Retinal pigment epithelial cell (primary cell): ENCODE data around the gene TENM4.

Experiments
- DNase-seq: peaks from one replicate; pipeline ENCODE4 v3.0.0-alpha.2; 2010; ENCODE audit warnings: low read depth
- H3K4me3 ChIP-seq: 2 replicates; pipeline ENCODE4 v1.5.1; 2011; ENCODE audit warnings: mild to moderate bottlenecking, low read length, control low read depth, moderate library complexity
- CTCF ChIP-seq: conservative IDR thresholded peaks from 2 replicates; pipeline ENCODE4 v1.5.1; 2011; ENCODE audit warnings: low read depth, low read length, control low read depth, inconsistent platforms

TENM4 gene

GRCh38 chr11:79092791-79093353 is 348.0 kb downstream of the TENM4 start:
- no peak for TF ChIP-seq CTCF
- peak; percentile 53 for DNase-seq
- no peak overlapping the region for H3K4me3 ChIP-seq

- no peak for TF ChIP-seq CTCF
- DNase-seq = no peak
Observed at GRCh38 chr11:79090191-79090705, 350.6 kb downstream of the TENM4 start.

GRCh38 chr11:79089601-79090000 is 351.2 kb downstream of the TENM4 start:
- TF ChIP-seq CTCF = no peak
- no peak overlapping the region for H3K4me3 ChIP-seq
- no peak for DNase-seq

More at GRCh38 chr11:79090191-79090705, 350.6 kb downstream of the TENM4 start:
- H3K4me3 ChIP-seq = no peak overlapping the region

GRCh38 chr11:79088967-79089366 is 351.9 kb downstream of the TENM4 start:
- no peak for DNase-seq
- TF ChIP-seq CTCF = no peak

GRCh38 chr11:79087961-79088318 is 352.9 kb downstream of the TENM4 start:
- TF ChIP-seq CTCF = no peak
- H3K4me3 ChIP-seq = no peak overlapping the region
- DNase-seq = no peak

More at GRCh38 chr11:79088967-79089366, 351.9 kb downstream of the TENM4 start:
- no peak overlapping the region for H3K4me3 ChIP-seq

- no peak overlapping the region for H3K4me3 ChIP-seq
- DNase-seq = peak; percentile 21
- no peak for TF ChIP-seq CTCF
Observed at GRCh38 chr11:79087238-79087960, 353.4 kb downstream of the TENM4 start.

- H3K4me3 ChIP-seq = no peak overlapping the region
- no peak for DNase-seq
- TF ChIP-seq CTCF = no peak
Observed at GRCh38 chr11:79086056-79086455, 354.8 kb downstream of the TENM4 start.
